Esophagus muscularis mucosa (tissue), 4 donors: ENCODE data around the gene VEGFD. TPM values are rescaled to one million over a fixed set of nuclear protein-coding genes. Genes with fewer than 3 reads are reported as not detected.
A peak's percentile ranks its signal among the peaks of the same experiment; 100 is the strongest.

Source experiments
- DNase-seq: peaks from one replicate; pipeline ENCODE4 v3.0.0-alpha.2; 2017; ENCODE audit errors: extremely low spot score
- H3K27ac ChIP-seq, 4 donors: fragments of 200-600 bp; sonication (generic); replicated peaks in 1 of 4; 1 replicate in 3 of 4; 2 replicates in 1 of 4; pipeline ENCODE4 v1.5.1; 2016 to 2019; ENCODE audit warnings: mild to moderate bottlenecking in 1 of 4
- H3K27me3 ChIP-seq, 4 donors: fragments of 200-600 bp; sonication (generic); one replicate each; pipeline versions ENCODE4 v1.5.1 to v1.6.0; 2016 to 2019
- H3K36me3 ChIP-seq, 4 donors: fragments of 200-600 bp; sonication (generic); one replicate each; pipeline ENCODE4 v1.5.1; 2016 to 2019
- H3K4me1 ChIP-seq, 4 donors: fragments of 200-600 bp; sonication (generic); one replicate each; pipeline ENCODE4 v1.5.1; 2016 to 2019
- H3K4me3 ChIP-seq, 4 donors: fragments of 200-600 bp; sonication (generic); 1 replicate in 2 of 4; 2 replicates in 2 of 4; pipeline ENCODE4 v1.5.1; 2016 to 2019; ENCODE audit warnings: mild to moderate bottlenecking in 4 of 4, moderate library complexity in 1 of 4
- H3K9me3 ChIP-seq, 4 donors: fragments of 200-600 bp; sonication (generic); 1 replicate in 3 of 4; 2 replicates in 1 of 4; pipeline ENCODE4 v1.5.1; 2016 to 2019
- CTCF ChIP-seq, 3 experiments: fragments of 200-600 bp in 2 of 3; fragments of 450-650 bp in 1 of 3; sonication (generic) in 2 of 3; IDR thresholded peaks; one replicate each; pipeline ENCODE4 v1.5.1; 2017 to 2019; ENCODE audit warnings: antibody characterized with exemption in 3 of 3, mild to moderate bottlenecking in 2 of 3, moderate library complexity in 1 of 3
- EP300 ChIP-seq: sonication (generic); formaldehyde crosslinking; IDR thresholded peaks from one replicate; pipeline ENCODE4 v1.6.1; 2017; ENCODE audit warnings: antibody characterized with exemption
- POLR2A ChIP-seq: fragments of 450-650 bp; IDR thresholded peaks from one replicate; pipeline ENCODE4 v1.6.1; 2017; ENCODE audit warnings: antibody characterized with exemption, moderate library complexity, mild to moderate bottlenecking, low read depth
- POLR2AphosphoS5 ChIP-seq, 2 donors: sonication (generic); formaldehyde crosslinking; IDR thresholded peaks; one replicate each; pipeline ENCODE4 v1.6.1; 2017; ENCODE audit warnings: antibody characterized with exemption in 2 of 2
- WGBS: methylation state at CpG from one replicate; pipeline ENCODE4 v1.1.5; 2018; 5-methylcytosine and 5-hydroxymethylcytosine counted together
- intact Hi-C: fragments of 100-400 bp; cut with DNase I; formaldehyde crosslinking; loops from one replicate; pipeline ENCODE4 v1.15.1; 2023
- total RNA-seq, 4 donors: library from RNA; depleted of rRNA; stranded (reverse); fragments of >200 nt; gene quantifications; one replicate each; pipeline versions ENCODE4 v1.1.0 to v1.2.1, GENCODE V29; 2016

VEGFD gene
- total RNA-seq, 4 donors from 2014 or later, result 1.8 to 6.0 (median 3.7) TPM

- Histone ChIP-seq H3K4me1 (no peaks in the 10 kb centered on the region), H3K4me3 (no peak overlapping the region), H3K27me3 (no peaks in the 10 kb centered on the region), H3K27ac (no peak overlapping the region), H3K9me3 (no peaks in the 10 kb centered on the region), H3K36me3 (no peaks in the 10 kb centered on the region)
- WGBS, result 71% methylated on average over 2 of the region's 2 CpGs
- intact Hi-C loops, result no loop called here
- TF ChIP-seq CTCF (IDR thresholded peaks at IDR 0.05) (no peak), POLR2AphosphoS5 (IDR thresholded peaks at IDR 0.05) (no peak), POLR2A (no peak), EP300 (no peak)
- no peak for DNase-seq
These were observed 26.7 kb upstream of the VEGFD start for GRCh38 chrX:15410947-15411346.

GRCh38 chrX:15410430-15410829 lies 26.2 kb upstream of the VEGFD start:
- DNase-seq, result no peak
- intact Hi-C loops, result no loop called here
- Histone ChIP-seq H3K27me3 (no peaks in the 10 kb centered on the region), H3K9me3 (no peaks in the 10 kb centered on the region), H3K36me3 (no peaks in the 10 kb centered on the region), H3K4me1 (no peaks in the 10 kb centered on the region), H3K27ac (no peak overlapping the region), H3K4me3 (no peak overlapping the region)
- TF ChIP-seq EP300 (no peak), CTCF (IDR thresholded peaks at IDR 0.05) (no peak), POLR2AphosphoS5 (IDR thresholded peaks at IDR 0.05) (no peak), POLR2A (no peak)

GRCh38 chrX:15405846-15406245 lies 21.6 kb upstream of the VEGFD start:
- Histone ChIP-seq H3K4me1 (no peaks in the 10 kb centered on the region), H3K9me3 (no peaks in the 10 kb centered on the region), H3K36me3 (no peaks in the 10 kb centered on the region), H3K27ac (no peak overlapping the region), H3K4me3 (no peak overlapping the region), H3K27me3 (no peaks in the 10 kb centered on the region)
- no peak for DNase-seq
- WGBS, result 56% methylated on average over 3 of the region's 3 CpGs
- TF ChIP-seq POLR2A (no peak), POLR2AphosphoS5 (IDR thresholded peaks at IDR 0.05) (peak in 1 of 2 donors; percentile 18)
- intact Hi-C loops, result no loop called here

- Histone ChIP-seq H3K27me3 (no peaks in the 10 kb centered on the region), H3K9me3 (no peaks in the 10 kb centered on the region), H3K4me1 (no peaks in the 10 kb centered on the region), H3K4me3 (no peak overlapping the region), H3K36me3 (no peaks in the 10 kb centered on the region), H3K27ac (no peak overlapping the region)
- no peak for DNase-seq
- WGBS, result 51% methylated on average over 7 of the region's 7 CpGs
- no peak for TF ChIP-seq POLR2A
- TF ChIP-seq POLR2AphosphoS5 (IDR thresholded peaks at IDR 0.05), result no peak
- no peak for TF ChIP-seq CTCF (IDR thresholded peaks at IDR 0.05)
- intact Hi-C loops, result no loop called here
These were observed 20.3 kb upstream of the VEGFD start for GRCh38 chrX:15404401-15405096.

- intact Hi-C loops, result no loop called here
- no peaks in the 10 kb centered on the region for H3K9me3 ChIP-seq
- WGBS, result 35% methylated on average over 2 of the region's 2 CpGs
These were observed 17.2 kb upstream of the VEGFD start for GRCh38 chrX:15401378-15401777.

More at GRCh38 chrX:15401378-15401777, 17.2 kb upstream of the VEGFD start:
- DNase-seq, result no peak
- Histone ChIP-seq H3K4me3 (no peak overlapping the region), H3K36me3 (no peaks in the 10 kb centered on the region), H3K27ac (no peak overlapping the region), H3K4me1 (no peaks in the 10 kb centered on the region), H3K27me3 (no peaks in the 10 kb centered on the region)
- TF ChIP-seq CTCF (IDR thresholded peaks at IDR 0.05), result no peak
- no peak for TF ChIP-seq EP300
- no peak for TF ChIP-seq POLR2A
- TF ChIP-seq POLR2AphosphoS5 (IDR thresholded peaks at IDR 0.05), result no peak
